GM12892 (cell line): Measurements from ENCODE around the gene ADGRA1.

Source experiments
- DNase-seq: peaks from one replicate; pipeline ENCODE4 v3.0.0; 2011; ENCODE audit not compliant: insufficient read length
- FAIRE-seq: peaks from 2 replicates; lab custom pipeline; 2011; peaks lifted over from hg19 to GRCh38; lab: Jason Lieb, UNC
- POLR2A ChIP-seq: IDR thresholded peaks from 2 replicates; pipeline ENCODE4 v1.6.1; 2011; ENCODE audit warnings: low read depth, low read length, control low read depth
- POLR2AphosphoS5 ChIP-seq: IDR thresholded peaks from 2 replicates; pipeline ENCODE4 v1.6.1; 2011; ENCODE audit warnings: low read depth, low read length, control low read depth
- TAF1 ChIP-seq: IDR thresholded peaks from 2 replicates; pipeline ENCODE4 v1.6.1; 2011; ENCODE audit warnings: low read depth, mild to moderate bottlenecking, control low read depth, low read length, borderline replicate concordance

ADGRA1 gene

GRCh38 chr10:133128126-133129070, 40.7 kb downstream of the ADGRA1 start:
- TF ChIP-seq POLR2AphosphoS5 = no peak
- no peak for TF ChIP-seq POLR2A
- TF ChIP-seq TAF1 = no peak
- FAIRE-seq = no peak
- peak; percentile 28 for DNase-seq

GRCh38 chr10:133129071-133129858, 41.5 kb downstream of the ADGRA1 start:
- TF ChIP-seq TAF1 (no peak), POLR2AphosphoS5 (no peak), POLR2A (no peak)
- no peak for DNase-seq
- no peak for FAIRE-seq

- TF ChIP-seq TAF1 (no peak), POLR2AphosphoS5 (no peak), POLR2A (no peak)
- FAIRE-seq (no peak), DNase-seq (no peak)
These were observed 42.3 kb downstream of the ADGRA1 start for GRCh38 chr10:133129859-133130495.

GRCh38 chr10:133130602-133131001, 42.9 kb downstream of the ADGRA1 start:
- no peak for TF ChIP-seq POLR2A
- no peak for TF ChIP-seq POLR2AphosphoS5
- no peak for TF ChIP-seq TAF1
- DNase-seq (no peak), FAIRE-seq (no peak)

- TF ChIP-seq POLR2A = no peak
- no peak for TF ChIP-seq POLR2AphosphoS5
- no peak for TF ChIP-seq TAF1
- FAIRE-seq (no peak), DNase-seq (no peak)
These were observed 43.3 kb downstream of the ADGRA1 start for GRCh38 chr10:133131053-133131452.

GRCh38 chr10:133131734-133132472, 44.2 kb downstream of the ADGRA1 start:
- DNase-seq (no peak), FAIRE-seq (no peak)
- TF ChIP-seq POLR2AphosphoS5 = no peak
- TF ChIP-seq TAF1 = no peak
- TF ChIP-seq POLR2A = no peak

GRCh38 chr10:133132473-133133291, 45.0 kb downstream of the ADGRA1 start:
- DNase-seq (no peak), FAIRE-seq (no peak)
- TF ChIP-seq POLR2AphosphoS5 = no peak
- TF ChIP-seq TAF1 = no peak
- TF ChIP-seq POLR2A = no peak

- no peak for FAIRE-seq
- DNase-seq = peak; percentile 20
- TF ChIP-seq POLR2A (no peak), POLR2AphosphoS5 (no peak), TAF1 (no peak)
These were observed 45.9 kb downstream of the ADGRA1 start for GRCh38 chr10:133133471-133134231.

- DNase-seq (no peak), FAIRE-seq (no peak)
- TF ChIP-seq POLR2A (no peak), TAF1 (no peak)
These were observed 46.8 kb downstream of the ADGRA1 start for GRCh38 chr10:133134411-133135115.
